T47D (cell line): ENCODE measurements around the gene RAPGEF3.

Experiments
- DNase-seq, 2 experiments: peaks; one replicate each; pipeline versions ENCODE4 v3.0.0 to v3.0.0-alpha.2; 2011 to 2012; ENCODE audit warnings: low read depth in 1 of 2, low spot score in 1 of 2
- JUND ChIP-seq: IDR thresholded peaks from 2 replicates; pipeline ENCODE4 v1.6.1; 2012; ENCODE audit warnings: low read depth
- in situ Hi-C: cut with HindIII; loops from 2 replicates; pipeline ENCODE4 v1.10.0; 2016; ENCODE audit warnings: low sequenced_read_pairs, low pct_unique_long_range_greater_than_20kb

Gene RAPGEF3

DNA sequence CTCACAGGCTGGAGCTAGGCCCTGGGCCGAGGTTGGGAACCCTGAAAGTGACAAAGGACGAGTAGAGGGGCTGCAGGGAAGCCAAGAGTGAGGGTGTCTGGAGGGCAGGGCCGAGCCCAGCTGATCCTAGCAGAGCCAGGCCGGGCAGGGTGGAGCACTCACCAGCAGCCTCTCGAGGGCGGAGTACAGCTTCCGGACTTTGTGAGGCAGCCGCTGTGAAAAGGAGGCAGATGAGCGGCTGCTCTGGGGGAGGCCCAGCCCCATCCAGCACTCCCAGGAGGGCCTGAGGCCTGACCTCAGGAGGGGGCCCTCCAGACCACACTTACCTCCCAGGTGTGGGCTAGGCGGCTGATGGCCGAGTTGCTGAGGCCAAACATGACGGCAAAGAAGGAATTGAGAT, 18.7 kb downstream of the RAPGEF3 start:
- no peak for DNase-seq
- in situ Hi-C loops = no loop called here
- TF ChIP-seq JUND = no peak

DNA sequence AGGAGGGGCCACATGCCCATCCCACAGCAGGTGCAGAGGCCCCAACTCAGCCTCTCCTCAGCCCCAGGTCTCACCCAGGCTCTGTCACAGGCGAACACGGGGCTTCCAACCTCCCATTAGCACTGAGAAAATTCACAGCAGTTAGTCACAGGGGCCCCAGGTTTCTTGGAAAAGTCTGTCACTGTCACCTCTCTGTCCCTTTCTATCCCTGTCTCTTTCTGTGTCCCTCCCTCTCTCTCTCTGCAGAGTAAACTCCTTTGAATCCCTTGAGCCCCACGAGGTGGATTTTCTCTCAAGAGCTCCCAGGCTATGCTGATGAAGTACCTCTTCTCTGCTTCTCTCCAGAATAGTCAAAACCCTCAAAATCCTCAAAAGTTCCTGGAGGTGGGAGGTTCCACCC, 19.4 kb downstream of the RAPGEF3 start:
- in situ Hi-C loops = no loop called here
- no peak for TF ChIP-seq JUND
- DNase-seq = no peak

DNA sequence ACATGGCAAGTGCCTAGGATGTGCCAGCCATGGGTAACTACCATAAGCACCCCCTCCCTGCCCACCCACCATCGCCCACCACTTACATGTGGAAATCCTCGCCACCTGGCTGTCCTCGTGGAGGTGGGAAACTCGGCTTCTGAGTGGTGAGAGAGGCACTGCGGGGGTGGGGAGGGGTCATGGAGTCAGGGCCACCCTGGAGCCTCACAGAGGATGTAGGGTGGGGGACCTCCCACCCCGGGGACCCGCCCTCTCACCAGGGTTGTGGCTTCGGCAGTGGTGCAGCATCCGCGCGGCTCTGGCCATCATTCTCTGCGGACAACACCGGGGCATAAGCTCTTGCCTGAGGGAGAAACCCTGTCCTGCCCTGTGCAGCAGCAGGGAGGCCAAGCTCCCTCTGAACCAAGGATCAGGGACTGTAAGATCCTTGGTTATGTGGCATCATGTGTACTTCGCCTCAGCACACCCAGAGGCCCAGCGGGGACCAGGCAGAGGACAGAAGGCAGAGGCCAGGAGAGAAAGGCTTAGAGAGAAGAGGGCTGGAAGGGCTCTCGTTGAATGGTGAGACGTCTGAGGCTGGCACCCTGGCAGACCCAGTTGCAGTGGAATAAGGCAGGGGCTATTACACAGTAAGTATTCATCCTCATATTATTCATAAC, 20.6 kb downstream of the RAPGEF3 start:
- no peak for TF ChIP-seq JUND
- in situ Hi-C loops = no loop called here
- no peak for DNase-seq

DNA sequence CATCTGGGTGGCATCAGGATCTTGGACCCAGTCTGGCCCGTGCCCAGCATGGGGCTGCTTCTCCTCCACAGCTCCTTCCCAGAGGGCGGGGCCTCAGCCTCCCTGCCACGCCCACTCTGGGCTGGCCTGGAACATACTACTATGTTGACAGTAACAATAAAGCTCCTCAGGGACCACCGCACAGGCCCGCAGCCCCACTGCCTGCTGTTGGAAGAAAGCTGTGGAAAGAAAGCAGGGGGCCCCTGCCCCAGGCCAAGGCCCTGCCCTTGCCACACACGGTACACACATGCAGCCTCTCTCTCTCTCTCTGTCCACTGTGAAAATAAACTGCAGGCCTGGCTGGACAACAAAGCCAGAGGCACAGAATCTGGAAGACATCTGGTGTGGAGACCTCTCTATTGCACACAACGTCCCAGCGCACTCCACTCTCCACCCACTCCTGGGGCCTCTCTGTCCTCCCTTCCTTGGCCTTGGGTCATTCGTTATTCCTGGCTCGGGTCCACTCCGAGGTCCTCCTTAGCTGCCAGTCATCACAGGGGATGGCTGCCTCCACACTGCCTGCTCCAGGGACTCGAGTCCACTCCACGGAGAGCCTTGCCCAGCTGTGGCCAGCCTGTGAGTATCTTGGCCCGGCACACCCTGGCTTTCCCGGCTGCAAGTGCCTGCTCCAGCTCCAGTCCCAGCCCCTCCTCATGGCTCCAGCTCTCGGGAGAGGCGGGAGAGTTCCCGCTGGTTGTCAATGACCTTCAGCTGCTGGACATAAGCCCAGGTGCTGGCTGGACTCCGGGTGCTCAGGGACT, 21.6 kb downstream of the RAPGEF3 start:
- no peak for TF ChIP-seq JUND
- in situ Hi-C loops = no loop called here

DNA sequence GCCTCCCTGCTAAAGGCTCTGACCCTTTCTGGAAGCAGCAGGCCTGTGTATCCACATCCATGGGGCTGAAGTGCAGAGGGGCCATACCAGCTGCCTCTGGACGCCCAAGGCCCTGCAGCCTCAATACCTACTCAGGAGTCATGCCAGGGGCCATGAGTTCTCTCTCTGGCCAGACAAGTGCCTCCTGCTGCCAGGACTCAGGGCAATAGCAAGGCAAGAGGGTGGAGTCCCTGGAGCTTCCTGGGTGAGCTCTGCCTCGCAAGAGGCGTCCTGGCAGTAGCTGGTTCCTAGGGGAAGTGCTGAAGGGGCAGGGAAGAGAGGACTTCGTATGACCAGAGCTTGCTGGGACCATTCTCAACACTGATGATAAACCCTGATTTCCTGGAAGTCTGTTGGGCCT, 22.5 kb downstream of the RAPGEF3 start:
- in situ Hi-C loops = no loop called here
- DNase-seq = no peak
- no peak for TF ChIP-seq JUND

More for the DNA sequence above, 21.6 kb downstream of the RAPGEF3 start:
- no peak for DNase-seq

DNA sequence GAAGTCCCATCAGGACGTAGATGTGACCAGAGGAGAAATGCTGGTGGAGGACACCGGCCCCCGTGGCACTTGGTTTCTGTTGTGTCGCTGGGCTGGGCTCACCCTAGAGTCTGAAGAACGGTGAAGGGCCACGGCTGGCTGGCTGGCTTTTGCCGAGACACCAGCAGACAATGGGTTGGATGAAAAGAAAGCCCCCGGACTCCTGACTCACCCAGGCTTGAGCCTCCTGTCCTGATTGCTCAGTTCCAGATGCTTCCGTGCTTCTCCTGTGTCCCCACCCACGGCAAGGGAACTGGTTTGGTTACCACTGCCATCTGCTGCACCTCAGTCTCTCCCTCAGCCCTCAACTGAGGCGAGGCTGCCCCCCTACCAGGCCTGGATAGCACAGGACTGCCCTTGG, 23.0 kb downstream of the RAPGEF3 start:
- DNase-seq = no peak
- TF ChIP-seq JUND = no peak
- in situ Hi-C loops = no loop called here

DNA sequence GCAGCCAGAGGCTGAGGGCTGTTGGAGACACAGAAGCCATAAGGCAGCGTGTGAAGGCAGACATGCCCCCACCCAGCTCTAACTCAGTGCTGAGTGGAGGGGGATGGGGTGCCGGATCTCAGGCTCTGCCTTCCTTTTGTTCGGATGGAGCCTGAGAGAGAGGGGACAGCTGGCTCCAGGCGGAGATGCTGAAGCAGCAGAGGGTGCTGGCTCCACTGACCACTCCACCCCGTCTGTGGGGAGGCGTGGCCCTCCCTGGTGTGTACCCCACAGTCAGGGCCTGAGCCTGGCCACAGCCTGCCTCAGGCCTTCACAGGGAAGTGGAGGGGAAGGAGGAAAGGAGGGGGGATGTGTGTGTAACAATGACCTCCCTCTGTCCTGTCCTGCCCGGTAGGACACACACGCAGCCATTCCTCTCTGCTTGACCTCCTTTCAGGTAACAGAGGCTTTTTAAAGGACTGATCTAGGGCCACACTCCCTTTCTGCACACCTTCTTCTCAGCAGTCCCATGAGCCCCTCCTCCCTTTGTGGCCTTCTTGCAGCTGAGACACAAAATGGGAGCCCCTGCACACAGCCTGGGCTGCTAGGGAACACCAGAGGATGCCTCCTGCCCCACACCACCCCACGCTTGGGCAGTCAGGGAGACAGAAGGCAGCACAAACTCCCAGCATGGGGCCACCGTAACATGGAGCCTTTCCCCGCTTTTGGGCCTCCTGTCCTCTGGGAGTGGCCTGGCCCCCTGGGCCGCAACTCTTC, 23.8 kb downstream of the RAPGEF3 start:
- TF ChIP-seq JUND = no peak
- DNase-seq = no peak
- in situ Hi-C loops = no loop called here

DNA sequence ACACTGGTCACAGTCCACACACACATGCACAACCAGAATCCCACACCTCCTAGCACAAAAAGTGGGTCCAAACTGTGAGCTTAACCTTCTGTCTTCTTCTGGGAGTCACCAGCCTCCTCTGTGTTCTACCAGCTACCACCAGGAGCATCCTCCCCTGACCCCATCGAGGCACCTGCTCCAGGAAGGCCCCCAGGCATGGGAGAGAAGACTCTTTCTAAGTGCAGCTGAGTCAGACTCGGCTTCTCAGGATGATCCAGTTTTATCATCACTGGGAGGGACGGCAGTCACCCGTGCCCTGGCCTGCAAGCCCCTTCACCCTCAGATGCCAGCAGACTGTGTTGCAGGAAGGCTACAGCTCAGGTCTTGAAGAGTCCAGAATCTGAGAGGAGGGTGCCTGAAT, 25.5 kb downstream of the RAPGEF3 start:
- in situ Hi-C loops = no loop called here
- no peak for TF ChIP-seq JUND
- no peak for DNase-seq

DNA sequence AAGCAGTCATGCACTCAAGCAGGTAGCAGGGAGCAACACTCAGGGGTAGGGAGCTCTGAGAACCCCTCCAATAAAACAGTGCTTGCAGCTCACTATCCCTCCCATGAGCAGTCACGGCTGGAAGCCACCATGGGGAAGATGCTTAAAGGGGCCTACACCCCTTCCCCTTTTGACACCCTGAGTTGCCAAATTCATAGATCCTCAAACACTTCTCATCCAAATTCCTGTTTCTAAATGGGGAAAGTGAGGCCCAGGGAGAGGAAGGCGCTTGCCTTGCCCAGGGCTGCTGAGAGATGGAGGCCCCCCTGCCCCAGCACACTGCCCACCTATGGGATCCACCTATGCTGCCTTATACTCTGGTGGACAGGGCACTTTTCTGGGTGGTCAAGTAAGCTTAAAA, 26.2 kb downstream of the RAPGEF3 start:
- DNase-seq = no peak
- in situ Hi-C loops = no loop called here
- no peak for TF ChIP-seq JUND

DNA sequence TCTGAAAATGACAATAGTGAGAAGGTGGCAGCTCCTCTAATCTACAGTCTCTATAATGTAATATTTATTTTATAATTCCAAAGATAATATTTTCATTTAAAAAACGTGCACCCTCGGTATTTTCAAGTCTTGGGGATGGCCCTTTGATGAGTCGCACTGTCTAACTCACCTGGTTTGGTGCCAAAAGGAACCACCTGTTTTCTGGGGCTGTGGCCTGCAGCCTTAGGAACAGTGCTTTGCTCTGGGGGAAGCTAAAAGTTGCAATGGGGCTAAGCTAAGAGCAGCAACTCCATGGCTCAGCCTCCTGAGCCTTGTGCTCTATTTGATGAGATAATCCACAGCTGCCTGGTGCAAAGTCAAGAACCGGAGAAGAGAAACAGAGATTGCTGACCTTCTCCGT, 27.0 kb downstream of the RAPGEF3 start:
- in situ Hi-C loops = no loop called here
- no peak for TF ChIP-seq JUND
- DNase-seq = no peak

DNA sequence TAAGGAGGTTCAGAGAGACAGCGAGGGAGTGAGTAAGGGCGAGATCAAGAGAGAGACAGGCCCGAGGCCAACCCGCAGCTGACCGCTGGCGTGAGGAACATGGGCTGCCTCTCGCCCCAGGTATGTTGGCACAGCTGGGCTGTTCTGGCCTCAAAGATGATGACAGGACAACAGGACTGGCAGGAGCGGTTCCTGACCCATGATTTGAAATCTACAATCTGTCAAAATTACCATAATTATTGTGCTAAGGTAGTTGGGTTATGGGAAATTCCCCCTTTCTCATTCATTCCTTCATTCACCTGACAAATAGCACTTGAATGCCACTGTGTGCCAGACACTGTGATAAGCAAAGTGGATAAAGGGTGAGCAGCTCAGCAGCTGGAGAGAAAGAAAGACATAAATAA, 28.3 kb downstream of the RAPGEF3 start:
- peak in 1 of 2 experiments; percentile 81 for DNase-seq
- no peak for TF ChIP-seq JUND
- in situ Hi-C loops = no loop called here

DNA sequence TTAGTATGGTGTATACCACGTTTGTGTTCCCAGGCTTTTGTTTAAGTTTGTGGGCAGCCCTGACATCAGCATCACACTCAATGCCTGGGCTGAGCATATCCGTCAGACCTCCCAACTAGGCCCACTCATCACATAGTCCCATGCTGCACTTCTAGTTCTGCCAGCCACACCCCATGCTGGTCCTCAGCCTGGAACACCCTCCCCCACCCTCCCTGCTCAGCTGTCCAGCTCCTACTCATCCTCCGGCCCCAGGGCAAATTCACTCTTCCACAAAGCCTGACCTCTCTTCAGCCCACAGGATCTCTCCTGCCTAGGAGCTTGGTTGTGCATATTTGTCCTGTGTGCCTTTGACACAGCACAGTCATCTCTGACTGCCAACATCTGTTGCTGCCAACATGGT, 29.4 kb downstream of the RAPGEF3 start:
- TF ChIP-seq JUND = no peak
- in situ Hi-C loops = no loop called here
- peak in 1 of 2 experiments; percentile 44 for DNase-seq

DNA sequence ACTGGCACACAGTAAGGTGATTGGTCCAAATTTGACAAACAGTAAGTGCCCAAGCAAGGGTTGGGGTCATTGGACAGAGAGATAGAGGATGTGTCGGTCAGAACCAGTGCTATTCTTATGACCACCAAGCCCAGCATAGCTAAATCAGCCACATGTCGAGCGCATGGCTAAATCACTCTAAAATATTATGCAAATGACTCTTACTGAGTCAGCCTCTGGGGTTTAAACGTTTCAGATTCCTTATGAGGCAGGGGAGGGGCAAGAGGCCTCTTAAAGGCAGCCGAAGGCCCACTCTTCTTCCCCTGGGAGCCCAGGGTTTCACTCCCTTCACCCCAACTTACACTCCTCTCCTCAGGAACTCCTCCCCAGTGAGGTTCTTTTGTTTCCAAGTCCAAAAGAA, 32.8 kb downstream of the RAPGEF3 start:
- TF ChIP-seq JUND = no peak
- DNase-seq = no peak
- in situ Hi-C loops = no loop called here
